Head of caudate nucleus (tissue), 42 donors: ENCODE results near the gene CPAMD8.
"Not testable (repeated sequence)": the region's sequence is repeated elsewhere in the genome, so short reads cannot be mapped to it uniquely, and the experiment has no call there.

ENCODE experiments used
- DNase-seq, 42 donors: peaks; one replicate each; pipeline versions ENCODE4 v3.0.0 to v3.0.0-alpha.2; 2020 to 2021; ENCODE audit warnings: mixed read lengths in 7 of 42
- intact Hi-C: fragments of 100-400 bp; cut with DNase I; formaldehyde crosslinking; loops from one replicate; pipeline ENCODE4 v1.15.0; 2022

CPAMD8 gene

GRCh38 chr19:17014212-17014861 is 12.3 kb downstream of the CPAMD8 start:
- DNase-seq, intact Hi-C loops: not testable (repeated sequence)

- intact Hi-C loops: no loop called here
- DNase-seq: no peak
These were observed 15.1 kb downstream of the CPAMD8 start for GRCh38 chr19:17011485-17011884.

- intact Hi-C loops: no loop called here
- DNase-seq: no peak
These were observed 20.0 kb downstream of the CPAMD8 start for GRCh38 chr19:17006579-17006978.

GRCh38 chr19:17005000-17005399 is 21.6 kb downstream of the CPAMD8 start:
- DNase-seq: no peak
- intact Hi-C loops: no loop called here

- no peak for DNase-seq
- intact Hi-C loops: no loop called here
These were observed 22.2 kb downstream of the CPAMD8 start for GRCh38 chr19:17004386-17004785.

GRCh38 chr19:17002455-17002854 is 24.2 kb downstream of the CPAMD8 start:
- intact Hi-C loops: no loop called here
- DNase-seq: no peak

GRCh38 chr19:17001603-17002183 is 24.9 kb downstream of the CPAMD8 start:
- intact Hi-C loops: no loop called here
- no peak for DNase-seq

- no peak for DNase-seq
- intact Hi-C loops: no loop called here
These were observed 27.9 kb downstream of the CPAMD8 start for GRCh38 chr19:16998635-16999194.

DNA sequence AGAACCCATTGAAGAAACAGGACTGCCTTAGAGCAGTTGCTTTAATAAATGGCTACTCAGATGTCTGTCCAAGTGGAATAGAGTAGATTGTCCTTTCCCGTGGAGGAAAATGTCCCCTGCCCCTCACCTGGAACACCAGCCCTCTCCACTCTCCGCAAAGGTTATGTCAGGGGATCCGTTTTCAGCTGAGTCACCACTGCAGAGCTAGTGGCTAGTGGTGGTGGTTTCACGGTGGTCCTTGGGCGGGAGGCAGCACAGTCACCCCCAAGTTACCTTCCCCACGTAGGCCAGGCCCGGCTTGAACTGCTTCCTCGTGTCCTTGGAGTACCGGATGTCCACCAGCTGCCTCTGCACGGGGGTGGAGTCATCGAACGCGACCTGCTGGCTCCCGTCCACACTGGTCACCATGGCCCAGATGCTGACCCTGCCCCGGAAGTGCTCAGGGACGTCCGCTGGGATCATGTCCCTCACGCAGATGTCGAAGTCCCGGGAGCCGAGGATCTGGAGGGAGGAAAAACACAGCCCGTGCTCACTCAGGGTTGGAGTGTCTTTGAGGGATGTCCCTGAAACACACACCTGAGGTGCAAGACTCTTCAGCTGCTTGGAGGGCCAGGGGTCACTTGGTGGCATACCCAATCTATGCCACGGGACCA is 29.6 kb downstream of the CPAMD8 start:
- intact Hi-C loops, DNase-seq: not testable (repeated sequence)

- DNase-seq: no peak
- intact Hi-C loops: no loop called here
These were observed 37.9 kb downstream of the CPAMD8 start for GRCh38 chr19:16988661-16989060.

DNA sequence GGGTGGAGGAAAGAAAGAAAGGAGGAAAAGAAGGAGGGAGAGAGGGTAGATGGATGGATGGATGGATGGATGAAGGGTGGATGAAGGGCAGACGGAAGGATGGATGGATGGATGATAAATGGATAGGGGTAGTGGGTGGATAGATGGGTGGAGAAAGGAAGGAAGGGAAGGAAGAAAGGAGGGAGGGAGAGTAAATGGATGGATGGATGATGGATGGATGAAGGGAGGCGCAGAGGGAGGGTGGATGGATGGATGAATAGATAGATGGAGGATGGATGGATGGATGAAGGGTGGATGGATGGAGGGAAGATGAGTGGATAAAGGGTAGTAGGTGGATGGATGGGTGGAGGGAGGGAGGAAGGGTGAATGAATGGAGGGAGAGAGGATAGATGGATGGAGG is 41.2 kb downstream of the CPAMD8 start:
- no peak for DNase-seq
- intact Hi-C loops: no loop called here

- DNase-seq, intact Hi-C loops: not testable (repeated sequence)
These were observed 44.0 kb downstream of the CPAMD8 start for GRCh38 chr19:16982586-16982985.

- no peak for DNase-seq
- intact Hi-C loops: no loop called here
These were observed 47.5 kb downstream of the CPAMD8 start for GRCh38 chr19:16978839-16979802.

- no peak for DNase-seq
- intact Hi-C loops: no loop called here
These were observed 48.5 kb downstream of the CPAMD8 start for GRCh38 chr19:16978156-16978555.

- intact Hi-C loops: no loop called here
- DNase-seq: peak in 1 of 42 donors; percentile 23
These were observed 49.3 kb downstream of the CPAMD8 start for GRCh38 chr19:16977306-16977705.

GRCh38 chr19:16976446-16976845 is 50.2 kb downstream of the CPAMD8 start:
- intact Hi-C loops: no loop called here
- peak in 1 of 42 donors; percentile 12 for DNase-seq

- peak in 1 of 42 donors; percentile 32 for DNase-seq
These were observed 55.8 kb downstream of the CPAMD8 start for GRCh38 chr19:16970821-16971220.

DNA sequence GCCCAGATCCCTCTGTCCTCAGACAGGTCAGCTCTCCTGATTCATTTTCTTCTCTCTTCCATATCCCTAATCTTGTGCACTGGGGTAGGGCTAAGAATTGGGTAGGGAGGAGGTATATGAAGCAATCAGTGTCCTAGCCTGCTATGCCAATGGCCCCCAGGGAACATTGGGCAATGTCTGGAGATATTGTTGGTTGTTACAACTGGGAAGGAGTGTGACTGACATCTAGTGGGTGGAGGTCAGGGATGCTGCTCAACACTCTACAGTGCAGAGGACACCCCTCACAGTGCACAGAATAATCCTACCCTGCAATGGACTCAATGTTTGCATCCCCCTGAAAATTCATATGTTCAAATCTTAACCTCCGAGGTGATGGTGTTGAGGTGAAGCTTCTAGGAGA is 57.5 kb downstream of the CPAMD8 start:
- intact Hi-C loops: no loop called here
- DNase-seq: no peak

More at GRCh38 chr19:16970821-16971220, 55.8 kb downstream of the CPAMD8 start:
- intact Hi-C loops: no loop called here
